Loucy (cell line): ENCODE data around the gene ATP5PD.

Experiments
- H2AFZ ChIP-seq: fragments of 200-600 bp; sonication (generic); 2 replicates; pipeline ENCODE4 v1.6.0; 2016; ENCODE audit warnings: antibody characterized with exemption, mild to moderate bottlenecking, low read length, moderate library complexity
- H3F3A ChIP-seq: fragments of 200-600 bp; 2 replicates; pipeline ENCODE4 v1.6.0; 2016; ENCODE audit warnings: antibody characterized with exemption, low read depth, mild to moderate bottlenecking
- H3K27me3 ChIP-seq: fragments of 200-600 bp; sonication (generic); 2 replicates; pipeline ENCODE4 v1.6.1; 2014; ENCODE audit warnings: low read length, mild to moderate bottlenecking; ENCODE audit not compliant: insufficient read depth, poor library complexity, severe bottlenecking
- H3K36me3 ChIP-seq: fragments of 200-600 bp; sonication (generic); 2 replicates; pipeline ENCODE4 v1.6.1; 2016; ENCODE audit warnings: low read length; ENCODE audit not compliant: insufficient read depth
- H3K4me1 ChIP-seq: fragments of 200-600 bp; sonication (generic); 2 replicates; pipeline ENCODE4 v1.5.1; 2014; ENCODE audit warnings: low read length, mild to moderate bottlenecking; ENCODE audit not compliant: insufficient read depth, poor library complexity, severe bottlenecking
- H3K4me2 ChIP-seq: fragments of 200-600 bp; sonication (generic); 2 replicates; pipeline ENCODE4 v1.6.0; 2014; ENCODE audit warnings: antibody characterized with exemption, low read length, low read depth, mild to moderate bottlenecking; ENCODE audit not compliant: poor library complexity, severe bottlenecking
- H3K4me3 ChIP-seq: fragments of 200-600 bp; sonication (generic); 2 replicates; pipeline ENCODE4 v1.5.1; 2014; ENCODE audit warnings: low read length, mild to moderate bottlenecking, mixed read lengths; ENCODE audit not compliant: poor library complexity, severe bottlenecking
- H3K79me2 ChIP-seq: fragments of 200-600 bp; sonication (generic); 2 replicates; pipeline ENCODE4 v1.6.1; 2014; ENCODE audit warnings: low read length; ENCODE audit not compliant: insufficient read depth
- H3K9ac ChIP-seq: fragments of 200-600 bp; sonication (generic); 2 replicates; pipeline ENCODE4 v1.6.0; 2014; ENCODE audit warnings: mild to moderate bottlenecking, low read depth, low read length, moderate library complexity; ENCODE audit not compliant: poor library complexity, severe bottlenecking
- H3K9me2 ChIP-seq: fragments of 200-600 bp; sonication (generic); replicated peaks from 2 replicates; pipeline ENCODE4 v1.6.1; 2016; ENCODE audit warnings: low read depth, low read length, mixed read lengths
- H3K9me3 ChIP-seq: fragments of 200-600 bp; sonication (generic); 2 replicates; pipeline ENCODE4 v1.6.1; 2014; ENCODE audit warnings: mild to moderate bottlenecking, antibody characterized with exemption, low read length, low read depth; ENCODE audit not compliant: insufficient read depth
- H4K20me1 ChIP-seq: fragments of 200-600 bp; sonication (generic); 2 replicates; pipeline ENCODE4 v1.6.0; 2014; ENCODE audit warnings: antibody characterized with exemption, low read length, mild to moderate bottlenecking; ENCODE audit not compliant: insufficient read depth, poor library complexity, severe bottlenecking
- CTCF ChIP-seq: fragments of 200-600 bp; sonication (generic); conservative IDR thresholded peaks from 2 replicates; pipeline ENCODE4 v1.5.1; 2014; ENCODE audit warnings: mild to moderate bottlenecking, antibody characterized with exemption, low read length
- EZH2phosphoT487 ChIP-seq: fragments of 200-600 bp; IDR thresholded peaks from 2 replicates; pipeline ENCODE4 v1.6.1; 2018; ENCODE audit warnings: antibody characterized with exemption, mild to moderate bottlenecking, moderate library complexity, borderline replicate concordance

ATP5PD gene

GRCh38 chr17:75005291-75005690 lies 41.5 kb downstream of the ATP5PD start:
- H3K9ac ChIP-seq: no peak overlapping the region
- TF ChIP-seq CTCF: no peak
- no peak for TF ChIP-seq EZH2phosphoT487
- no peak overlapping the region for H2AFZ ChIP-seq
- H3K9me3 ChIP-seq: no peaks in the 10 kb centered on the region
- H4K20me1 ChIP-seq: no peaks in the 10 kb centered on the region
- no peaks in the 10 kb centered on the region for H3K36me3 ChIP-seq
- no peaks in the 10 kb centered on the region for H3K4me1 ChIP-seq
- H3K27me3 ChIP-seq: no peaks in the 10 kb centered on the region
- no peaks in the 10 kb centered on the region for H3K9me2 ChIP-seq
- H3K79me2 ChIP-seq: no peaks in the 10 kb centered on the region
- H3F3A ChIP-seq: no peaks in the 10 kb centered on the region
- no peak overlapping the region for H3K4me3 ChIP-seq
- H3K4me2 ChIP-seq: no peak overlapping the region

GRCh38 chr17:75004371-75004770 lies 42.4 kb downstream of the ATP5PD start:
- Histone ChIP-seq H3K27me3 (no peaks in the 10 kb centered on the region), H2AFZ (no peak overlapping the region), H3F3A (no peaks in the 10 kb centered on the region), H3K4me1 (no peaks in the 10 kb centered on the region), H4K20me1 (no peaks in the 10 kb centered on the region), H3K79me2 (no peaks in the 10 kb centered on the region), H3K9ac (no peak overlapping the region), H3K36me3 (no peaks in the 10 kb centered on the region), H3K9me3 (no peaks in the 10 kb centered on the region), H3K4me2 (no peak overlapping the region), H3K4me3 (no peak overlapping the region), H3K9me2 (no peaks in the 10 kb centered on the region)
- TF ChIP-seq CTCF (no peak), EZH2phosphoT487 (no peak)

- no peaks in the 10 kb centered on the region for H3K79me2 ChIP-seq
- no peaks in the 10 kb centered on the region for H3K36me3 ChIP-seq
- H3K9me2 ChIP-seq: no peaks in the 10 kb centered on the region
- no peaks in the 10 kb centered on the region for H3K27me3 ChIP-seq
- no peaks in the 10 kb centered on the region for H3F3A ChIP-seq
- no peaks in the 10 kb centered on the region for H3K4me1 ChIP-seq
- no peak overlapping the region for H3K4me3 ChIP-seq
- no peak overlapping the region for H3K9ac ChIP-seq
- TF ChIP-seq EZH2phosphoT487 (no peak), CTCF (no peak)
- H2AFZ ChIP-seq: no peak overlapping the region
- no peak overlapping the region for H3K4me2 ChIP-seq
- no peaks in the 10 kb centered on the region for H4K20me1 ChIP-seq
- no peaks in the 10 kb centered on the region for H3K9me3 ChIP-seq
Measured at GRCh38 chr17:75003957-75004355, 42.8 kb downstream of the ATP5PD start.
